ENCODE data around the gene EFNA2. TPM values are rescaled to one million over a fixed set of nuclear protein-coding genes. Genes with fewer than 3 reads are reported as not detected.

Gene EFNA2
- total RNA-seq, 1 donor from 2014 or later = 14.6 TPM

- no peak for DNase-seq (ENCODE audit: low spot score)
- Mint-ChIP-seq H3K27me3 (ENCODE audit: unreplicated experiment) (peaks cover 14% of the 10 kb centered on the region), H3K4me3 (ENCODE audit: unreplicated experiment) (peak overlapping the region; percentile 92), H3K36me3 (ENCODE audit: low read depth, unreplicated experiment) (peaks cover 10% of the 10 kb centered on the region), H3K27ac (ENCODE audit: unreplicated experiment) (no peak overlapping the region), H3K9me3 (ENCODE audit: unreplicated experiment) (no peaks in the 10 kb centered on the region), H3K4me1 (ENCODE audit: unreplicated experiment) (peaks cover 5% of the 10 kb centered on the region)
- TF ChIP-seq, protein P1, sequence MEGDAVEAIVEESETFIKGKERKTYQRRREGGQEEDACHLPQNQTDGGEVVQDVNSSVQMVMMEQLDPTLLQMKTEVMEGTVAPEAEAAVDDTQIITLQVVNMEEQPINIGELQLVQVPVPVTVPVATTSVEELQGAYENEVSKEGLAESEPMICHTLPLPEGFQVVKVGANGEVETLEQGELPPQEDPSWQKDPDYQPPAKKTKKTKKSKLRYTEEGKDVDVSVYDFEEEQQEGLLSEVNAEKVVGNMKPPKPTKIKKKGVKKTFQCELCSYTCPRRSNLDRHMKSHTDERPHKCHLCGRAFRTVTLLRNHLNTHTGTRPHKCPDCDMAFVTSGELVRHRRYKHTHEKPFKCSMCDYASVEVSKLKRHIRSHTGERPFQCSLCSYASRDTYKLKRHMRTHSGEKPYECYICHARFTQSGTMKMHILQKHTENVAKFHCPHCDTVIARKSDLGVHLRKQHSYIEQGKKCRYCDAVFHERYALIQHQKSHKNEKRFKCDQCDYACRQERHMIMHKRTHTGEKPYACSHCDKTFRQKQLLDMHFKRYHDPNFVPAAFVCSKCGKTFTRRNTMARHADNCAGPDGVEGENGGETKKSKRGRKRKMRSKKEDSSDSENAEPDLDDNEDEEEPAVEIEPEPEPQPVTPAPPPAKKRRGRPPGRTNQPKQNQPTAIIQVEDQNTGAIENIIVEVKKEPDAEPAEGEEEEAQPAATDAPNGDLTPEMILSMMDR (IDR thresholded peaks at IDR 0.05; ENCODE audit: unreplicated experiment) = no peak
These were observed 35.7 kb upstream of the EFNA2 start for GRCh38 chr19:1249990-1250436.

DNA sequence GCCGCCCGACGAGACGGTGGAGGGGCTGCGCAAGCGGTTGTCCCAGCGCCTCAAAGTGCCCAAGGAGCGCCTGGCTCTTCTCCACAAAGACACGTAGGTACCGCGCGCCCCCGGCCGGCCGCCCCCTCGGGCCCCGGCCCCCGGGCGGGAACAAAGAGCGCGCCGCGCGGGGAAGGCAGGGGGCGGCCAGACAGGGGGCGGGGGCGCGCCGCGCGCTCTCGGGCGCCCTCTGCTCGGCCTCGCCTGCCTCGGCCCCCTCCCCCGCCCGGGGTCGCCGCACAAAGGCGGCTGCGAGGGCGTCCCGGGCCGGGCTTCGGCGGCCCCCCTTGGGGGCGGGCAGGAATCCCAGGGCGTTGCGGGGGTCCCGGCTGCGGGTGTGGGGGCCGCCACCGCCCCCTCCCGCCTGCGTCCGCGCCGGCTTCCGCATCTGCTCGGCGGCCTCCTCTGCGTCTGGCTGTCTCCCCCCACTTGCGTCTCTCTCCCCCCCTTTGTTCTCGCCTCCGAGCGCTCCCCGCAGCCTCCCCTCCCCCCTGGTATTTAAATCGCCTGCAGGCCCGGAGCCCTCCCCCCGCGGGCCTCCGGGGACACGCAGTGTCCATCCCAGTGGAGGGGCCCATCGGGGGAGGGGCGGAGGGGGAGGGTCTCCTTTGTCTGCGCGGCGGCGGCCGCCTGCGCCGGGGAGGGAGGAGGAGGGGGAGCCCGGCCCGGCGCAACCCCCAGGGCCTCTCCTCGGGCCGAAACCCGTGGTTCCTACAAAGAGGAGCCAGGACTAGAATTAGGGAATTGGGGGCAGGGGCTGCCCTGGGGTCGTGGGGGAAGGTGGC lies 35.0 kb upstream of the EFNA2 start:
- peak overlapping the region; percentile 90 for H3K27ac Mint-ChIP-seq (ENCODE audit: unreplicated experiment)
- no peaks in the 10 kb centered on the region for H3K9me3 Mint-ChIP-seq (ENCODE audit: unreplicated experiment)
- H3K27me3 Mint-ChIP-seq (ENCODE audit: unreplicated experiment) = peaks cover 16% of the 10 kb centered on the region
- H3K4me1 Mint-ChIP-seq (ENCODE audit: unreplicated experiment) = peaks cover 7% of the 10 kb centered on the region
- H3K4me3 Mint-ChIP-seq (ENCODE audit: unreplicated experiment) = peak overlapping the region; percentile 96
- H3K36me3 Mint-ChIP-seq (ENCODE audit: low read depth, unreplicated experiment) = peaks cover 10% of the 10 kb centered on the region
- TF ChIP-seq, protein P1 (IDR thresholded peaks at IDR 0.05; ENCODE audit: unreplicated experiment) = no peak
- DNase-seq (ENCODE audit: low spot score) = peak; percentile 77

DNA sequence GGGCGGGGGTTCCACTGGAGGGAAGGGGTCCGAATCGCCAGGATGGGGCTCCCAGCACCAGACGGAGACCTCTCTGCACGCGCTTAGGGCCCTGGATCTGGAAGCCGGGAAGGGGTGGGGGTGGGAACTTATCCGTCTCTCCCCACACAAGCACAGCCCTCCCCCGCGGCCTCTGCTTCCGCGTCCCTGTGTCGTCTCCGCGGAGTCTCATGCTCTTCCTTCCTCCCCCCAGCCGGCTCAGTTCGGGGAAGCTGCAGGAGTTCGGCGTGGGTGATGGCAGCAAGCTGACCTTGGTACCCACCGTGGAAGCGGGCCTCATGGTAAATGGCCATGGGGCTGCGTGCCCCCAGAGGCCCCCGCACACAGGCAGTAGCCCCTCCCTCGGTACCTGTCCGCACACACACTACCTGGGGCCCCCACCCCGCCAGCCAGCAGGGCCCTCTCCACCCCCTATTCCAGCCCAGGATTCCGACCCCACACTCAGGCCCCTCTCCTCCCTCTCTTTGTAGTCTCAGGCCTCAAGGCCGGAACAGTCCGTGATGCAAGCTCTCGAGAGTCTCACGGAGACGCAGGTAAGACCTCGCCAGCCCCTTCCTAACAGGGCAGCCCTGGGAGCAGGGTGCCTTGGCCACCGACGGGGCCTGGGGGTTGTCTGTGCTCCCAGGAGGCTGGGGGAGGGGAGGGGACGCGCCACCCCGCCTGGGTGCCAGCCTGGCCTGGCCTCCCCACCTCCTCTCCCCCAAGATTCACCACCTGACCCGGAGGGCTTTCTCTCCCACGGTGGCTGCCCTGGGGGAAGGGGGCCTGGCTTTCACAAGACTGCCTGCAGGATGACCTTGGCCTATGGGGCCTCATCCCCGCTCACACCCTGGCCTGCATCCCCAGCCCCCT lies 34.1 kb upstream of the EFNA2 start:
- Mint-ChIP-seq H3K9me3 (ENCODE audit: unreplicated experiment) (no peaks in the 10 kb centered on the region), H3K4me1 (ENCODE audit: unreplicated experiment) (peaks cover 7% of the 10 kb centered on the region), H3K27me3 (ENCODE audit: unreplicated experiment) (peaks cover 18% of the 10 kb centered on the region), H3K36me3 (ENCODE audit: low read depth, unreplicated experiment) (peaks cover 10% of the 10 kb centered on the region), H3K4me3 (ENCODE audit: unreplicated experiment) (peak overlapping the region; percentile 96), H3K27ac (ENCODE audit: unreplicated experiment) (peak overlapping the region; percentile 90)
- TF ChIP-seq, protein P1 (IDR thresholded peaks at IDR 0.05; ENCODE audit: unreplicated experiment) = no peak
- peak; percentile 63 for DNase-seq (ENCODE audit: low spot score)

DNA sequence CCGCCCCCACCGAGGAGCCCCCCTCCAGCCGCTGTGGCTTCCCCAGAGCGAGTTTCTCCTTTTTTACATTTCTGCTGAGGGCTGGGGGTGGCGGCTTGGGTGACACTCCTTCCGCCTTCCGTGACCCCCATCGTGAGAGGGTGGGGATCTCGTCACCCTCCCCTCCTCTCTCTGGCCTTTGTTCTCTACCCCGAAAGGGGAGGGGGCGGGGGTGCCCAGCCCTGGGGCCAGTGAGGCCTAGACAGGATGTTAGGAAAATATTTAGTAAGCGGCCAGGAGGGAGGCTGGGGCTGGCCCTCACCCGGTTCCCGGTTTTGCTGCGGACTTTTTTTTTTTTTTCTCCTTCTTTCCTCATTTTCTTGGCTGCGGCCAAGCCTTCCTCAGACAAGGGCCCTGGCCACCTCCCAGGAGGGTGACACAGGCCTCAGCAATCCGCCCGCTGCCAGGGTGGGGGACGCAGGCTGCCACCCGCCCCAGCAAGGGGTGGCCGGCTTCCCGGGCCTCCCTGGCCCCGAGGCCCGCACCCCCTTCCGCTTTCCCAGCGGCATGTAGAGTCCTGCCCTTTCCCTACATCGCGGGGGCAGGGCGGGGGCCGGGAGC lies 33.4 kb upstream of the EFNA2 start:
- Mint-ChIP-seq H3K4me1 (ENCODE audit: unreplicated experiment) (peaks cover 9% of the 10 kb centered on the region), H3K27ac (ENCODE audit: unreplicated experiment) (peak overlapping the region; percentile 78), H3K36me3 (ENCODE audit: low read depth, unreplicated experiment) (peaks cover 11% of the 10 kb centered on the region), H3K27me3 (ENCODE audit: unreplicated experiment) (peaks cover 17% of the 10 kb centered on the region), H3K9me3 (ENCODE audit: unreplicated experiment) (no peaks in the 10 kb centered on the region), H3K4me3 (ENCODE audit: unreplicated experiment) (peak overlapping the region; percentile 88)
- TF ChIP-seq, protein P1 (IDR thresholded peaks at IDR 0.05; ENCODE audit: unreplicated experiment) = no peak
- peak; percentile 38 for DNase-seq (ENCODE audit: low spot score)

Data from endothelial cell (in vitro differentiated cells).